ENCODE measurements around the gene CDH4.

DNA sequence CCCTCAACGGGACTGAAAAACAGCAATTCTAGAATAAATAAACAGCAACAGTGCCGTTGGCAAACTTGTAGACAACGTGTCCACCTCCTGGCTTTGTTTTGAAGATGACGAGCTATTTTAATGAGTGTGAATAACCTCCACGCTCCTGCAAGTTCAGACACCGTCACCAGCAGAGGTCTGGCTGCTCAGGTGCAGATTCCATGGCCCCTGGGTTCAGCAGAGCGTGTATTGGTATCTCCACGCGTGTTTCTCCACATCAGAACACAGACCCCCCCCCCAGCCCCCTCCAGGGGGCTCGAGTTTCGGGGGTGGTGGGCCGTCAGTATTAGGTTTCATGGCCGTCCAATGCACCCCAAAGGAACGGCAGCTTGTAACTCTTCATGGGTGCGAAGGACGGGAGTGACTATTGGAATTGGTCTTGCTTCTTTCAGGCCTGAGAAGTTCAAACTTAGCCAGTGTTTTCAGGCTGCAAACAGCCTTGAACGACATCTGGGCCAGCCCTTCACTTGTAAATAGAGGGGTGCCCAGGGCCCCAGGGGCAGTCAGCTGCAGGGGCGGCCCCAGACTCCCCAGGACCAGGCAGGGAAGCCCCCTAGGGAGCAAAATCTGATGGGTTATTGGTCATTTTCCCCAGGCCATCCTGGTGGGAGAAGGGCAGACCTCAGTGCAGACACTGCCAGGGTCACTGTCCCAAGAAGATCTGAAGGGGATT, 505.1 kb downstream of the CDH4 start:
- TF ChIP-seq CTCF (conservative IDR thresholded peaks at IDR 0.05; ENCODE audit: low read depth, low read length) = no peak
- TF ChIP-seq MXI1 (IDR thresholded peaks at IDR 0.05; ENCODE audit: borderline replicate concordance, low read depth, low read length) = no peak

Measured in IMR-90 (cell line).